Endothelial cell (in vitro differentiated cells): Measurements from ENCODE around the gene HHIPL2. TPM values are rescaled to one million over a fixed set of nuclear protein-coding genes. Genes with fewer than 3 reads are reported as not detected.
"Not testable (repeated sequence)": the region's sequence is repeated elsewhere in the genome, so short reads cannot be mapped to it uniquely, and the experiment has no call there.

Source experiments
- DNase-seq: peaks from one replicate; pipeline ENCODE4 v3.0.0; 2021; ENCODE audit warnings: low spot score
- H3K27ac Mint-ChIP-seq: one replicate; pipeline ENCODE4 v1.8.0; 2021; ENCODE audit warnings: mixed read lengths, inconsistent platforms; ENCODE audit not compliant: unreplicated experiment
- H3K27me3 Mint-ChIP-seq: one replicate; pipeline ENCODE4 v1.8.0; 2021; ENCODE audit warnings: mild to moderate bottlenecking, moderate library complexity, mixed read lengths, inconsistent platforms; ENCODE audit not compliant: unreplicated experiment
- H3K36me3 Mint-ChIP-seq: one replicate; pipeline ENCODE4 v1.8.0; 2021; ENCODE audit warnings: mild to moderate bottlenecking, low read depth, mixed read lengths, inconsistent platforms; ENCODE audit not compliant: unreplicated experiment
- H3K4me1 Mint-ChIP-seq: one replicate; pipeline ENCODE4 v1.8.0; 2021; ENCODE audit warnings: mild to moderate bottlenecking, mixed read lengths, inconsistent platforms; ENCODE audit not compliant: unreplicated experiment
- H3K4me3 Mint-ChIP-seq: one replicate; pipeline ENCODE4 v1.8.0; 2021; ENCODE audit warnings: mild to moderate bottlenecking, mixed read lengths, inconsistent platforms; ENCODE audit not compliant: unreplicated experiment
- H3K9me3 Mint-ChIP-seq: one replicate; pipeline ENCODE4 v1.8.0; 2021; ENCODE audit warnings: mixed read lengths, inconsistent platforms; ENCODE audit not compliant: unreplicated experiment
- total RNA-seq: library from RNA; stranded (reverse); fragmentation: NEBNext Ultra II Directional; extraction: Animal tissue kit (Norgen Biotek cat#: 25700); gene quantifications from one replicate; pipeline ENCODE4 v1.2.1, GENCODE V29; 2021; ENCODE audit not compliant: unreplicated experiment
- TF ChIP-seq, protein P1 (sequence below): fragments of 200-600 bp; sonication (generic); IDR thresholded peaks from one replicate; pipeline ENCODE4 v1.5.0; 2021; ENCODE audit warnings: antibody characterized with exemption; ENCODE audit not compliant: unreplicated experiment

Gene HHIPL2
- total RNA-seq, 1 donor from 2014 or later, result 0.62 TPM

DNA sequence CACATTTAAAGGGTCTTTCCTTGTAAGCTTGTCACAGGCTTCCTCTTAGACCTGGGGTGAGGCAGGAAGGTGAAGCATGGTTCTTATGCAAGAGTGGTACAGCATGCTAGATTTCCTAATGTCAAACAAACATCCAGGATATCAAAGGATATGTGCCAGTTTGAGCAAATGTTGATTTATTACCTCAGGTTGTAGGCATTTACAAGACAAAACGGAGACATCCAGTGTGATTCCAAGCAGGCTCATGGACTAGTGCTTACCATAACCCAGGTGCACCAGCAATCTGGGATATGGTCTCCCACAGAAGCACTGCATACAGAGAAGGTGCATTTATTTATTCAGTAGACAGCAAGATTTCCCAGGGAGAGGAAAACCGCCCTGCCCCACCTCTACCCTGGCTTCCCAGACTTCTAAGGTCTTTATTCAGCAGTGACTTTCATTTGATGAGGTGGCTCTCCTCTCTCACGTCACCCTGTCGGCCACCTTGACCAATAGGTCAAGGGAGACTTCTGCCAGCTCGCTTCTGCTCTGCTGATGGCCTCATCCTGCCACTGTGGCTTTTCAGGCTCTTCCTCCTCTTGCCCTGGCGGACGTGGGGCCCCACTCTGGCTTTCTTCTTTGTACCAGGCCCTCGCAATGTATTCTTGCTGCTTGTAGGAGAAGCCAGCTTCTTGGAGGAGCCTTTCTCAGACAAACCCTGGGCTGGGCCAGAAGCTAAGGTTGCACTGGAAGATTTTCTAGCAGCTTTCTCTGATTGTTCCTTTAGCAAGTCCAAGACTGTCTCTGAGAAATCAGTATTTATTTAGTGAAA lies 25.6 kb downstream of the HHIPL2 start:
- Mint-ChIP-seq H3K36me3 (no peaks in the 10 kb centered on the region), H3K27me3 (peaks cover 3% of the 10 kb centered on the region), H3K4me1 (peaks cover 3% of the 10 kb centered on the region), H3K4me3 (no peak overlapping the region), H3K27ac (no peak overlapping the region), H3K9me3 (no peaks in the 10 kb centered on the region)
- DNase-seq, result no peak
- TF ChIP-seq, protein P1, sequence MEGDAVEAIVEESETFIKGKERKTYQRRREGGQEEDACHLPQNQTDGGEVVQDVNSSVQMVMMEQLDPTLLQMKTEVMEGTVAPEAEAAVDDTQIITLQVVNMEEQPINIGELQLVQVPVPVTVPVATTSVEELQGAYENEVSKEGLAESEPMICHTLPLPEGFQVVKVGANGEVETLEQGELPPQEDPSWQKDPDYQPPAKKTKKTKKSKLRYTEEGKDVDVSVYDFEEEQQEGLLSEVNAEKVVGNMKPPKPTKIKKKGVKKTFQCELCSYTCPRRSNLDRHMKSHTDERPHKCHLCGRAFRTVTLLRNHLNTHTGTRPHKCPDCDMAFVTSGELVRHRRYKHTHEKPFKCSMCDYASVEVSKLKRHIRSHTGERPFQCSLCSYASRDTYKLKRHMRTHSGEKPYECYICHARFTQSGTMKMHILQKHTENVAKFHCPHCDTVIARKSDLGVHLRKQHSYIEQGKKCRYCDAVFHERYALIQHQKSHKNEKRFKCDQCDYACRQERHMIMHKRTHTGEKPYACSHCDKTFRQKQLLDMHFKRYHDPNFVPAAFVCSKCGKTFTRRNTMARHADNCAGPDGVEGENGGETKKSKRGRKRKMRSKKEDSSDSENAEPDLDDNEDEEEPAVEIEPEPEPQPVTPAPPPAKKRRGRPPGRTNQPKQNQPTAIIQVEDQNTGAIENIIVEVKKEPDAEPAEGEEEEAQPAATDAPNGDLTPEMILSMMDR, result no peak

DNA sequence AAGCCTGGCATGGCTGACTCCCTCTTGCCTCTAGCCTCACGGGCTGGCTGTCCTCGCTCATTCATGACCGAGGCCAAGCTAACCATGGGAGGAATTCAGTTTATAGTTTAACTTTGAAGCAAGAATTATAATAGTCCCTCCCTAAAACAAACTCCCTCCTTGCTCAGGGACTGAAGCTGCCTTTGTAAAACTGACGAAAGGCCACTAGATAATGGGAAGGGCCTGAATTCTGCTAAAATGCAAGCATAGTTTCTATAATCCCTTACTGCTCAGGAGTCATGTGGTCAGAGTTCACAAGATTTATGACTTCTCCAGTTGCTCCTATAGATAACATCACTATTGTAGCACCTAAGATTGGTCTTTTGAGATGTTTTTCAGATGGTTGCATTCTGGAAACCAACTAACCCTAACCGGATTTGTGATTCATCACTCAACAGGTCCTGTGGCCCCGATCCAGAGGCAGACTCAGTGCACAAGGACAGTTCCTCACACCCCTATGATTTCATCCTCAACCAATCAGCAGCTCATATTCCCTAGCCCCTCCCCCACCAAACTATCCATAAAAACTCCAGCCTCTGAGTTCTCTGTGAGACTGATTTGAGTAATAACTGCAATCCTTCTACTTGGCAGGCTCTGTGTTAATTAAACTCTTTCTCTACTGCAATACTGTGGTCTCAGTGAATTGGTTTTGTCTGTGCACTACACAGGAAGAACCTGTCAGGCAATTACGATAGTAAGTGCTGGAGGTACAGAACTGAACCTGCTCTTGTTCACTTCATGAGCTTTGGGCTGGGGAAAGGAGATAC lies 26.4 kb downstream of the HHIPL2 start:
- no peak overlapping the region for H3K4me3 Mint-ChIP-seq
- DNase-seq, result no peak
- TF ChIP-seq, protein P1, result no peak
- peaks cover 3% of the 10 kb centered on the region for H3K4me1 Mint-ChIP-seq
- no peak overlapping the region for H3K27ac Mint-ChIP-seq
- no peaks in the 10 kb centered on the region for H3K27me3 Mint-ChIP-seq
- no peaks in the 10 kb centered on the region for H3K9me3 Mint-ChIP-seq
- no peaks in the 10 kb centered on the region for H3K36me3 Mint-ChIP-seq

GRCh38 chr1:222489496-222489895 lies 58.4 kb downstream of the HHIPL2 start:
- H3K4me1 Mint-ChIP-seq, H3K27ac Mint-ChIP-seq, H3K27me3 Mint-ChIP-seq, H3K4me3 Mint-ChIP-seq, H3K36me3 Mint-ChIP-seq, DNase-seq, H3K9me3 Mint-ChIP-seq: not testable (repeated sequence)

DNA sequence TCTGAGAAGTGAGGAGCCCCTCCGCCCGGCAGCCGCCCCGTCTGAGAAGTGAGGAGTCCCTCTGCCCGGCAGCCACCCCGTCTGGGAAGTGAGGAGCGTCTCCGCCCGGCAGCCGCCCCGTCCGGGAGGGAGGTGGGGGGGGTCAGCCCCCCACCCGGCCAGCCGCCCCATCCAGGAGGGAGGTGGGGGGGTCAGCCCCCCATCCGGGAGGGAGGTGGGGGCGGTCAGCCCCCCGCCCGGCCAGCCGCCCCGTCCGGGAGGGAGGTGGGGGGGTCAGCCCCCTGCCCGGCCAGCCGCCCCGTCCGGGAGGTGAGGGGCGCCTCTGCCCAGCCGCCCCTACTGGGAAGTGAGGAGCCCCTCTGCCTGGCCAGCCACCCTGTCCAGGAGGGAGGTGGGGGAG lies 60.1 kb downstream of the HHIPL2 start:
- not testable (repeated sequence) for H3K36me3 Mint-ChIP-seq, H3K4me1 Mint-ChIP-seq, H3K27ac Mint-ChIP-seq, DNase-seq, H3K9me3 Mint-ChIP-seq, H3K4me3 Mint-ChIP-seq, H3K27me3 Mint-ChIP-seq

GRCh38 chr1:222484005-222484404 lies 63.9 kb downstream of the HHIPL2 start:
- H3K4me1 Mint-ChIP-seq, H3K4me3 Mint-ChIP-seq, H3K36me3 Mint-ChIP-seq, H3K27me3 Mint-ChIP-seq, H3K27ac Mint-ChIP-seq, DNase-seq, H3K9me3 Mint-ChIP-seq: not testable (repeated sequence)

DNA sequence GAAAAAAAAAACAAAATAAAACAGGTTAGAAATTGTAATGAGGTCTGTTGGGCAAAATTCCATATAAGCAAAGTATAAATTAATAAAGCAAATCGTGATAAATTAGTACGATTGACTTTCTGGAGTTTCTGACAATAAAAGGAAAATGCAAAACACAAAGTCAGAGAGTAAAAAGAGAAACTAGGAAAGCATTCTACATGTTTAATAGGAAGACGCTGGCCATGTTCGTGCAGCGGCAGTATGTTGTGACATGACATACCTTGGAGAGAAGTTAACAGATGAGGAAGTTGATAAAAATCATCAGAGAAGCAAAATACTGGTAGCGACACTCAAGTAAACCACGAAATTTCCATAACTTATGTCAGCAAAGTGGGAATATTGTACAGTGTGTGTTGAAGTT lies 68.3 kb downstream of the HHIPL2 start:
- H3K9me3 Mint-ChIP-seq, DNase-seq, H3K27me3 Mint-ChIP-seq, H3K36me3 Mint-ChIP-seq, H3K4me3 Mint-ChIP-seq, H3K27ac Mint-ChIP-seq, H3K4me1 Mint-ChIP-seq: not testable (repeated sequence)

GRCh38 chr1:222476436-222476835 lies 71.5 kb downstream of the HHIPL2 start:
- H3K27me3 Mint-ChIP-seq, result not testable (repeated sequence)

DNA sequence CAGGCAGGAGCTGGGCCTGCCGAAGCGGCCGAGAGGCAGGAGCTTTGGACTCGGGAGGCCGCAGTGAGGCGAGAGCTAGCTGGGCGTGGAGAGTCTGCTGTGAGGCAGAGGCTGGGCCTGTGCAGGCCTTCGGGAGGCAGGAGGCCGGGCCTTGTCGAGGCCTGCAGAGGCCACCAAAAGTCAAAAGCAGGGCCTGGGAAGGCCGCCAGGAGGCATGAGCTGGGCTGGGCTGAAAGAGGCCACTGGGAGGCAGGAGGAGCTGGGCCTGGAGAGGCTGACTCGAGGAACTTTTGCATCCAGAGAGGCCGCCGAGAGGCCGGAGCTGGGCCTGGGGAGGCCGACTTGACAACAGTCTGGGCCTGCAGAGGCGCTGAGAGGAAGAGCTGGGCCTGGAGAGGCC lies 74.2 kb downstream of the HHIPL2 start:
- not testable (repeated sequence) for H3K36me3 Mint-ChIP-seq, H3K27ac Mint-ChIP-seq, H3K9me3 Mint-ChIP-seq, H3K27me3 Mint-ChIP-seq, DNase-seq, H3K4me1 Mint-ChIP-seq, H3K4me3 Mint-ChIP-seq

More at GRCh38 chr1:222476436-222476835, 71.5 kb downstream of the HHIPL2 start:
- not testable (repeated sequence) for H3K9me3 Mint-ChIP-seq, DNase-seq, H3K4me1 Mint-ChIP-seq, H3K36me3 Mint-ChIP-seq, H3K4me3 Mint-ChIP-seq
- peak overlapping the region; percentile 52 for H3K27ac Mint-ChIP-seq

DNA sequence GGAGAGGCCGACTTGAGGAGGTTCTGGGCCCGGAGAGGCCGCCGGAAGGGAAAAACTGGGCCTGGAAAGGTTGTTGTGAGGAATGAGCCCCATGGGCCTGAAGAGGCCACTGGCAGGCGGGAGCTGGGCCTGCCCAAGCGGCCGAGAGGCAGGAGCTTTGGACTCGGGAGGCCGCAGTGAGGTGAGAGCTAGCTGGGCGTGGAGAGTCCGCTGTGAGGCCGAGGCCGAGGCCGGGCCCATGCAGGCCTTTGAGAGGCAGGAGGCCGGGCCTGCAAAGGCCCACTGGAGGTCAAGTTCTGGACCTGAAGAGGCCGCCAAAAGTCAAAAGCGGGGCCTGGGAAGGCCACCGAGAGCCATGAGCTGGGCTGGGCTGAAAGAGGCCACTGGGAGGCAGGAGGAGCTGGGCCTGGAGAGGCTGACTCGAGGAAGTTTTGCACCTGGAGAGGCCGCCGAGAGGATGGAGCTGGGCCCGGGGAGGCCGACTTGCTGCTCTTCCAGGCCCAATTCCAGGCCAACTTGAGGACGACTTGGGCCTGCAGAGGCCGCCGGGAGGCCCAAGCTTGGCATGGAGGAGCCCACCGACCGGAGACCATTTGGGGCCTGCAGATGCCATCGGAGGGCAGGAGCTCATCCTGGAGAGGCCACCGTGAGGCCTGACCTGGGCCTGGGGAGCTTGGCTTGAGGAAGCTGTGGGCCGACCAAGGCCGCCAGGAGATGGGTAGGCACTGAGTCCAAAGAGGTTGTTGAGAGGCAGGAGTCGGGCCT lies 74.9 kb downstream of the HHIPL2 start:
- H3K36me3 Mint-ChIP-seq, DNase-seq, H3K27ac Mint-ChIP-seq, H3K9me3 Mint-ChIP-seq, H3K4me3 Mint-ChIP-seq, H3K27me3 Mint-ChIP-seq, H3K4me1 Mint-ChIP-seq: not testable (repeated sequence)
